Activated CD8-positive, alpha-beta T cell treated with anti-CD3 and anti-CD28 coated beads for 36 hours (primary cell): ENCODE results near the gene SLC25A18. TPM values are rescaled to one million over a fixed set of nuclear protein-coding genes. Genes with fewer than 3 reads are reported as not detected.

ENCODE experiments used
- ATAC-seq: fragments of 200-7000 bp; cut with Tn5 transposase; one replicate; pipeline ENCODE4 v1.10.0; 2021; ENCODE audit warnings: mild to moderate bottlenecking, moderate library complexity
- CTCF ChIA-PET: fragments of 350-600 bp; sonication (Branson Sonifier 250); formaldehyde crosslinking; loops from one replicate; lab custom pipeline; 2021; ENCODE audit warnings: antibody characterized with exemption; lab: Charles Lee
- POLR2A ChIA-PET: fragments of 350-600 bp; sonication (Branson Sonifier 250); formaldehyde crosslinking; loops from one replicate; lab custom pipeline; 2021; ENCODE audit warnings: antibody characterized with exemption; lab: Charles Lee
- DNase-seq: peaks from one replicate; pipeline ENCODE4 v3.0.0-alpha.2; 2020
- H3K27ac Mint-ChIP-seq: one replicate; pipeline ENCODE4 v1.8.0; 2021; ENCODE audit warnings: mild to moderate bottlenecking, mixed read lengths
- H3K27me3 Mint-ChIP-seq: one replicate; pipeline ENCODE4 v1.8.0; 2021; ENCODE audit warnings: mixed read lengths
- H3K36me3 Mint-ChIP-seq: one replicate; pipeline ENCODE4 v1.8.0; 2021; ENCODE audit warnings: low read depth, mixed read lengths
- H3K4me1 Mint-ChIP-seq: one replicate; pipeline ENCODE4 v1.8.0; 2021; ENCODE audit warnings: low read depth, mixed read lengths
- H3K4me3 Mint-ChIP-seq: one replicate; pipeline ENCODE4 v1.8.0; 2021; ENCODE audit warnings: mild to moderate bottlenecking, moderate library complexity, mixed read lengths
- H3K9me3 Mint-ChIP-seq: one replicate; pipeline ENCODE4 v1.8.0; 2021; ENCODE audit warnings: mixed read lengths
- CTCF ChIP-seq: fragments of 200-600 bp; IDR thresholded peaks from one replicate; pipeline ENCODE4 v1.8.0; 2022; ENCODE audit warnings: antibody characterized with exemption, mild to moderate bottlenecking
- intact Hi-C: fragments of 100-400 bp; cut with micrococcal nuclease; formaldehyde crosslinking; loops from one replicate; pipeline ENCODE4 v1.10.0; 2022
- total RNA-seq, 2 experiments: library from RNA; stranded (reverse); gene quantifications; one replicate each; pipeline ENCODE4 v1.2.3, GENCODE V29; 2021

The SLC25A18 gene
- total RNA-seq, 2 experiments from 2014 or later: not detected

GRCh38 chr22:17589810-17590375 lies 26.6 kb downstream of the SLC25A18 start:
- Mint-ChIP-seq H3K4me3 (no peak overlapping the region), H3K9me3 (no peaks in the 10 kb centered on the region), H3K27ac (no peak overlapping the region), H3K36me3 (peaks cover 20% of the 10 kb centered on the region), H3K4me1 (no peaks in the 10 kb centered on the region), H3K27me3 (no peaks in the 10 kb centered on the region)
- POLR2A ChIA-PET: no interaction called here
- intact Hi-C loops: no loop called here
- CTCF ChIA-PET: no interaction called here
- ATAC-seq (no peak), DNase-seq (no peak)
- no peak for TF ChIP-seq CTCF

- H3K4me3 Mint-ChIP-seq: no peak overlapping the region
- H3K27me3 Mint-ChIP-seq: no peaks in the 10 kb centered on the region
- no peak for TF ChIP-seq CTCF
- ATAC-seq: no peak
- H3K27ac Mint-ChIP-seq: peak overlapping the region; percentile 20
- intact Hi-C loops: no loop called here
- H3K9me3 Mint-ChIP-seq: no peaks in the 10 kb centered on the region
- POLR2A ChIA-PET: no interaction called here
- peaks cover 24% of the 10 kb centered on the region for H3K36me3 Mint-ChIP-seq
- DNase-seq: no peak
- H3K4me1 Mint-ChIP-seq: no peaks in the 10 kb centered on the region
- CTCF ChIA-PET: no interaction called here
Observed at GRCh38 chr22:17590586-17590985, 27.3 kb downstream of the SLC25A18 start.

GRCh38 chr22:17592201-17592600 lies 28.9 kb downstream of the SLC25A18 start:
- Mint-ChIP-seq H3K27ac (no peak overlapping the region), H3K9me3 (no peaks in the 10 kb centered on the region), H3K4me3 (no peak overlapping the region), H3K27me3 (no peaks in the 10 kb centered on the region), H3K4me1 (no peaks in the 10 kb centered on the region), H3K36me3 (peaks cover 31% of the 10 kb centered on the region)
- ATAC-seq (no peak), DNase-seq (no peak)
- CTCF ChIA-PET: no interaction called here
- no peak for TF ChIP-seq CTCF
- intact Hi-C loops: no loop called here
- POLR2A ChIA-PET: no interaction called here

GRCh38 chr22:17596226-17596625 lies 32.9 kb downstream of the SLC25A18 start:
- no peak for DNase-seq
- peaks cover 48% of the 10 kb centered on the region for H3K36me3 Mint-ChIP-seq
- ChIA-PET CTCF (no interaction called here), POLR2A (no interaction called here)
- no peak for ATAC-seq
- no peaks in the 10 kb centered on the region for H3K9me3 Mint-ChIP-seq
- H3K27ac Mint-ChIP-seq: no peak overlapping the region
- intact Hi-C loops: no loop called here
- TF ChIP-seq CTCF: no peak
- H3K4me3 Mint-ChIP-seq: no peak overlapping the region
- no peaks in the 10 kb centered on the region for H3K4me1 Mint-ChIP-seq
- H3K27me3 Mint-ChIP-seq: no peaks in the 10 kb centered on the region

GRCh38 chr22:17597217-17597616 lies 33.9 kb downstream of the SLC25A18 start:
- ATAC-seq (no peak), DNase-seq (no peak)
- ChIA-PET CTCF (interaction anchor here (0.7 to 1.0 kb wide), 2 partner anchors 9 to 70 kb away, joined by 3 to 4 read pairs; no protein-coding TSS in a partner anchor), POLR2A (interaction anchor here (0.7 kb wide), 1 partner anchor 95 kb away, joined by 3 read pairs; no protein-coding TSS in a partner anchor)
- intact Hi-C loops: no loop called here
- H3K27ac Mint-ChIP-seq: no peak overlapping the region
- no peak for TF ChIP-seq CTCF
- no peaks in the 10 kb centered on the region for H3K4me1 Mint-ChIP-seq
- no peaks in the 10 kb centered on the region for H3K9me3 Mint-ChIP-seq
- H3K36me3 Mint-ChIP-seq: peaks cover 42% of the 10 kb centered on the region
- H3K4me3 Mint-ChIP-seq: no peak overlapping the region
- H3K27me3 Mint-ChIP-seq: no peaks in the 10 kb centered on the region
